ENCODE data around the gene SERPINB5.
"Not testable (repeated sequence)": the region's sequence is repeated elsewhere in the genome, so short reads cannot be mapped to it uniquely, and the experiment has no call there.

Gene SERPINB5

DNA sequence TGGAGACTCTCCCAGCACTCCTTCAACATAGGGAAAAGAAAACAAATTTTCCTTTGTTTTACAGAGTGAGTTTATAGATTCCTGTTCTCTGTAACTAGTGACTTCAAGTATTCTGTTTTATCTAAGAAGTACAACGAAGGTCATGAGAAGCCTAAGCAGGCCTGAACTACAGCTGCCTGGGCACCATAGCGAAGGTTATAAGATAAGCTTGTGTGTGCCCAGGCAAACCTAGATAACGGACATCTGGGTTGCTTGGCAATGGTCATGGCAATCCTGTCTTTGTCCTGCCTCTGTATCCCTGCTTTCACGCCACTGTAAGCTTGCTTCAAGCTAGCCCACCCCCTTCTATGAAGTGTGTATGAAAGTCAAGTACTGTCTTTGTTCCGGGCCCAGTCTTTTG, 24.0 kb upstream of the SERPINB5 start:
- not testable (repeated sequence) for H3K9me3 Mint-ChIP-seq, H3K4me1 Mint-ChIP-seq, H3K4me3 Mint-ChIP-seq, H3K27ac Mint-ChIP-seq, H3K36me3 Mint-ChIP-seq, H3K27me3 Mint-ChIP-seq, ATAC-seq

DNA sequence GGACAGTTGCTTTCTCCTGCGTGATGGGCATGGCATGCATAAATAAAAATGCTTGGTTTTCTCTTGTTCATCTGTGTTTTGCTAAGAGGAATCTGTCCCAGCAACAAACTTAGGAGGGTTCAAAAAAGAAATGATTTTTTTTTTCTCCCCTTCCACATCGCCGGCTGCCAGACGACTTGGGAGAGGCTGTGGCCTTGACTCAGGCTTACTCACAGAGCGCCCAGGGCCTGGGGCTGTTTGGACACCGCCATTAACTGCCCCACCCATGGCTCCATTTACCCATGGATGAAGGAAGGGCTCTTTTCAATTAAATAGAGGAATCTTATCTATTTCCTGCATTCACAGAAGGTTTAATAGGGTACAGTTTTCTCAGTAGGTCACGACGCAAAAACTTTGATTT, 22.3 kb upstream of the SERPINB5 start:
- no peaks in the 10 kb centered on the region for H3K36me3 Mint-ChIP-seq
- ATAC-seq = no peak
- no peaks in the 10 kb centered on the region for H3K27me3 Mint-ChIP-seq
- no peak overlapping the region for H3K27ac Mint-ChIP-seq
- peaks cover 2% of the 10 kb centered on the region for H3K9me3 Mint-ChIP-seq
- no peak overlapping the region for H3K4me3 Mint-ChIP-seq
- H3K4me1 Mint-ChIP-seq = no peaks in the 10 kb centered on the region

DNA sequence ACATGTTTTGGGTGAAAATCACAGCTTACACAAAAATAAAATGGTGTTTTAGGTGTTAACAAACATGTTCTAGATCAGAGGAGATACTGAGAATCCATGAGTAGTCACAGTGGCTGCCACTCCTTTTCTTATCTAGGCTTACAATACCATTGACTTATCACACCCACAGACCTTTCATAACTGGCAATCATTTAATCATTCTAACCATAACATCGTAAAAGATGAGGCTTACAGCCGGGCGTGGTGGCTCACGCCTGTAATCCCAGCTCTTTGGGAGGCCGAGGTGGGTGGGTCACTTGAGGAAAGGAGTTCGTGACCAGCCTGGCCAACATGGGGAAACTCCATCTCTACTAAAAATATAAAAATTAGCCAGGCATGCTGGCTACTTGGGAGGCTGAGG, 18.8 kb upstream of the SERPINB5 start:
- Mint-ChIP-seq H3K36me3 (no peaks in the 10 kb centered on the region), H3K4me3 (no peak overlapping the region), H3K9me3 (no peaks in the 10 kb centered on the region), H3K4me1 (no peaks in the 10 kb centered on the region), H3K27ac (no peak overlapping the region), H3K27me3 (peaks cover 17% of the 10 kb centered on the region)
- no peak for ATAC-seq

DNA sequence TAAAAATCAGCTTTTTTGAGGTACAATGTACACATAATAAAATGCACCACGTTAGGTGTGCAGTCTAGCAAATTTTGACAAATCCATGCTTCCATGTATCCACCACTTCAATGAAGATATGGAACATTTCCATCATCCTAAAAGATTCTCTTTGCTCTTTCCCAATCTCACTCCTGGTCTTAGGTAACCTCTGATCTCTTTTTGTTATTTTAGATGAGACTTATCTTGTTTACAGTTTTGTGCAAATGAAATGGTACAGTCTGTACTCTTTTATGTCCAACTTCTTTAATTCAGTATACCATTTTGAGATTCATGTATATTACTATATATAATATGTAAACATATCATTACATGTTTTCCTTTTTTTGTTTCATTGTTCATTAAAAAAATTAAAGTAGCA, 16.3 kb upstream of the SERPINB5 start:
- Mint-ChIP-seq H3K4me3 (no peak overlapping the region), H3K36me3 (no peaks in the 10 kb centered on the region), H3K9me3 (no peaks in the 10 kb centered on the region), H3K4me1 (no peaks in the 10 kb centered on the region), H3K27ac (no peak overlapping the region), H3K27me3 (peaks cover 29% of the 10 kb centered on the region)
- no peak for ATAC-seq

DNA sequence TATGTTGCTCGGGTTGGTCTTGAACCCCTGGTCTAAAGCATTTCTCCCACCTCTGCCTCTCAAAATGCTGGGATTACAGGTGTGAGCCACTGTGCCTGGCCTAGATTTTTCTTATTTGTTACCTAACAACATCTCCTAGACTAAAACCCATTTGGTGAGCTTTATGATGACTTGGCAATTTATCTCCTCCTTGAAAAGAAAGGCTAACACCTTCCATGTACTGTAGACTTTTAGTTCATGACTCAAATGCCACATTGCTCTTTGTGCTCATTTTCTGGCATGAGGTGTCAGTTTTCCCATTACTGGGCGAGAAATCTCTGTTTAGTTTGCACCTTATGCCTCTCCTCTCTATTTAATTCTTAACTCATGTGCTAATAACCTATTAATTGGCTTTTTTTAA, 12.3 kb upstream of the SERPINB5 start:
- no peak for ATAC-seq
- H3K4me3 Mint-ChIP-seq = no peak overlapping the region

DNA sequence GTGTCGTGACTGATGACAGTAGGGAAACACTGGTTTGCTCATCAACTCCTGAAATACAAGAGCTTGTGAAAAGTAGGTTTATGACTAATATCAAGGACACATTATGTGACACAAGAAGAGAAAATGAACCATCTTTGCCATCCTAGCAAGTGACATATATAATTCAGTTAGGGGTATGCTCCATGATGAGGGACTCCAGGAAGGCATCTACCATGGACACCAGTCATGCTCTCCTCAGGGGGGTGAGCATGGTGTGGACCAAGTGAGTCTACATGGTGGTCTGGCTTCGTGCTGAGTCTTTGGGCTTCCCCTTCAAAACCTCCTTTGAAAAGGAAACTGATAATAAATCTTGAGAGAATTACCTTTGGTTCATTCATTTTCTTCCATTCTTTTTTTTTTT, 11.7 kb upstream of the SERPINB5 start:
- peaks cover 29% of the 10 kb centered on the region for H3K27me3 Mint-ChIP-seq
- H3K4me1 Mint-ChIP-seq = no peaks in the 10 kb centered on the region
- no peak overlapping the region for H3K4me3 Mint-ChIP-seq
- H3K36me3 Mint-ChIP-seq = no peaks in the 10 kb centered on the region
- no peak for ATAC-seq
- no peak overlapping the region for H3K27ac Mint-ChIP-seq
- no peaks in the 10 kb centered on the region for H3K9me3 Mint-ChIP-seq

More for the DNA sequence above, 12.3 kb upstream of the SERPINB5 start:
- H3K9me3 Mint-ChIP-seq = no peaks in the 10 kb centered on the region
- H3K36me3 Mint-ChIP-seq = no peaks in the 10 kb centered on the region
- H3K27me3 Mint-ChIP-seq = peaks cover 29% of the 10 kb centered on the region
- no peak overlapping the region for H3K27ac Mint-ChIP-seq
- H3K4me1 Mint-ChIP-seq = no peaks in the 10 kb centered on the region

DNA sequence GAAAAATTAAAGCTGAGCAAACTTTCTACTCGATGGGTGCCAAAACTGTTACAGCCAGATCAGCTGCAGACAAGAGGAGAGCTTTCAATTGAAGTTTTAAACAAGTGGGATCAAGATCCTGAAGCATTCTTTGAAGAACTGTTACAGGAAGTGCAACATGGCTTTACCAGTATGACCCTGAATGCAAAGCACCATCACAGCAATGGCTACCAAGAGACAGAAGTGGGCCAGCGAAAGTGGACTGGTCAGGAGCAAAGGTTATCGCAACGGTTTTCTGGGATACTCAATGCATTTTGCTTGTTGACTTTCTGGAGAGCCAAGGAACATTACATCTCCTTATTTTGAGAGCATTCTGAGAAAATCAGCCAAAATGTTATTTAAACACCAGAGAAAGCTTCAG, 9.1 kb upstream of the SERPINB5 start:
- no peak overlapping the region for H3K27ac Mint-ChIP-seq

DNA sequence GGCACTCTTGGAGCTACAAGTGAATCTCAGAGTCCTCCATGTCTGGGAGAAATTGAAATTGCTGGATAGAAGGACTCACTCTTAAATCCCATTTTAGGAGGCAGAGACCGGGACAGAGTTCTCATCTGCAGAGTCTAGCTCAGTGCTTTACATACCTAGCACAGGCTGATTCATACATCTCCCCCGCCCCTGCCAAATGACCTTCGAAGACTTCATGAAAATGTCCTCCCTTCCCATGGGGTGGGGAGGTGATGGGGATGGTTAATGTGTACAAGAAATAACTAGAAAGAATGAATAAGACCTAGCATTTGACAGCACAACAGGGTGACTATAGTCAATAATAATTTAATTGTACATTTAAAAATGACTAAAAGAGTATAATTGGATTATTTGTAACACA, 8.2 kb upstream of the SERPINB5 start:
- H3K4me3 Mint-ChIP-seq = no peak overlapping the region
- H3K36me3 Mint-ChIP-seq = no peaks in the 10 kb centered on the region
- ATAC-seq = no peak
- H3K27ac Mint-ChIP-seq = no peak overlapping the region
- no peaks in the 10 kb centered on the region for H3K9me3 Mint-ChIP-seq
- H3K27me3 Mint-ChIP-seq = peaks cover 21% of the 10 kb centered on the region
- no peaks in the 10 kb centered on the region for H3K4me1 Mint-ChIP-seq

More for the DNA sequence above, 9.1 kb upstream of the SERPINB5 start:
- Mint-ChIP-seq H3K36me3 (no peaks in the 10 kb centered on the region), H3K4me1 (no peaks in the 10 kb centered on the region), H3K4me3 (no peak overlapping the region), H3K27me3 (peaks cover 22% of the 10 kb centered on the region), H3K9me3 (no peaks in the 10 kb centered on the region)
- no peak for ATAC-seq

DNA sequence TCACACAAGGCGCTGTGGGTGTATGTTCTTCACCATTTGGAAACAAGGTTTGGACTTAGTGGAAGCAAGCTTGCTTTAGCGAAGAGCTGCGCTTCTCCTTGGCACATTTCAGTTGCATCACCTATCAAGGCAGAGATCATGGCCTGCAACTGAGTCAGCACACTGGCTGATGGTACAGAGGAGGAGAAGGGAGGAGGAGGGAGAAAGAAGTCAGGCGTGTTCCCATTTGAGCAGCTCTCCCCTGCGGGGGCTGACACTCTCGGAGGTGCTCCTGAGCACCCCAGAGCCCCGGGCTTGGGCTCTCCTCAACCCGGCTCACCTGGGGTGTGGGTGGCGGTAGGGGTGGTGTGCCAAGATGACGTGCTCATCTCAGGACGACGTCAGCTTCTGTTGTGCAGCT, 6.0 kb upstream of the SERPINB5 start:
- H3K27ac Mint-ChIP-seq = no peak overlapping the region
- no peaks in the 10 kb centered on the region for H3K36me3 Mint-ChIP-seq
- ATAC-seq = no peak
- H3K4me1 Mint-ChIP-seq = no peaks in the 10 kb centered on the region
- no peak overlapping the region for H3K4me3 Mint-ChIP-seq
- H3K27me3 Mint-ChIP-seq = peaks cover 8% of the 10 kb centered on the region
- H3K9me3 Mint-ChIP-seq = no peaks in the 10 kb centered on the region

DNA sequence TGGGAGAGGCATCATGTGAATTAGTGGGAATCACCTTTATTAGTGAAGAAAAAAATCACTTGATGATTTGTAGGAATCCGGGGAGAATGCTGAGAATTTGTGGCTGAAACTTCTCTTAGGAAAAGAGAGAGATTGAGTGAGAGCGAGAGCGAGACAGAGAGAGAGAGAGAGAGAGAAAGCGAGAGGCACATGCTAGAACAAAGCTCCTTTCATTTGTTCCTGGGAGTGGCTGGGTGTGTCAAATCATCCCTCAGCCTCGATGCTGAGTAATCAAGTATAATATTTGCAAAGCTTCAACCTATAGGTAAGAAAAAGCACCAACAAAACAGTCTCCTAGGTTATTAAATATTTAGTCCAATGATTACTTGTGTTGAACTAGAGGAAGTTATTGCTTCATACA, 4.4 kb upstream of the SERPINB5 start:
- ATAC-seq = no peak
- Mint-ChIP-seq H3K4me3 (no peak overlapping the region), H3K36me3 (no peaks in the 10 kb centered on the region), H3K9me3 (no peaks in the 10 kb centered on the region), H3K27me3 (peaks cover 8% of the 10 kb centered on the region), H3K4me1 (no peaks in the 10 kb centered on the region), H3K27ac (no peak overlapping the region)

DNA sequence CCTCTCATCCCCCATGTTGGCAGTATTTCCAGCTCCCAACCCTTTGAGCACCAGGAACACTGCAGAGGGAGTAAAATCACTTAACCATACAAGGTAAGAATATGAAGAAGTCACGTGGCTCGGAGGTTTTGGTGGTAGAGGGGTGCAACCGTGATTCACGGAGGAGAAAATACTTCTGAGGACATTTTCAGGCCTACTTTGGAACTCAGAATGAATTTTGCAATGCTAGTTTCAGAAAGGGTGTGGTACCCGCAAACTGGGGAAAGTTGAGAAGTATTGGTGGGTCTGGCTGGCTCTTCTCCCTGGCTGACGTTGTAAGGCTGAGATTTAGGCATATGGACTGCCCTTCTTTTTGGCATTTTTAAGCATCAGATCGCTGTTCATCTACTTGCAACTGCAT, 442 bp downstream of the SERPINB5 start:
- H3K4me3 Mint-ChIP-seq = no peak overlapping the region
- H3K4me1 Mint-ChIP-seq = no peaks in the 10 kb centered on the region
- no peaks in the 10 kb centered on the region for H3K9me3 Mint-ChIP-seq
- ATAC-seq = no peak
- H3K27me3 Mint-ChIP-seq = no peaks in the 10 kb centered on the region
- H3K36me3 Mint-ChIP-seq = no peaks in the 10 kb centered on the region
- no peak overlapping the region for H3K27ac Mint-ChIP-seq

DNA sequence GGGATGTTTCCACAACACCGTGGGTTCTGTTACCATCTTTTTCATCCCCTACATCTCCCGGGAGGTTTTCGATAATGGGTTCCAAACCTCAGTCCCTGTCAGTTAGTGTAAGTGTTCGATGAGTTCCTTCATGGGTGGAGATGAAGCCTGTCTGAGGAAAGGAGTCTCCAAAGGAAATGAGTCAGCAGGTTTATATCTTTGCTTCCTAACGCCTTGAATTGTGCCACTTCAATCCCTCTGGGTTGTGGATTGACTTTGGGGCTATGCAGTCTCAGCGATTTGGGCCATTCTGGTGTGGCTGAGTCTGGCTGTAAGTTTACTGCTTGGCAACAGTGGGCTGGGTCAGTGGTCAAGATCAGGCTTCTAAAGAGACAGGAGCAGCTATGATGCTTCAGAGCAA, 1.2 kb downstream of the SERPINB5 start:
- ATAC-seq = no peak
- Mint-ChIP-seq H3K9me3 (no peaks in the 10 kb centered on the region), H3K27me3 (no peaks in the 10 kb centered on the region), H3K27ac (no peak overlapping the region), H3K4me1 (no peaks in the 10 kb centered on the region), H3K4me3 (no peak overlapping the region), H3K36me3 (no peaks in the 10 kb centered on the region)

DNA sequence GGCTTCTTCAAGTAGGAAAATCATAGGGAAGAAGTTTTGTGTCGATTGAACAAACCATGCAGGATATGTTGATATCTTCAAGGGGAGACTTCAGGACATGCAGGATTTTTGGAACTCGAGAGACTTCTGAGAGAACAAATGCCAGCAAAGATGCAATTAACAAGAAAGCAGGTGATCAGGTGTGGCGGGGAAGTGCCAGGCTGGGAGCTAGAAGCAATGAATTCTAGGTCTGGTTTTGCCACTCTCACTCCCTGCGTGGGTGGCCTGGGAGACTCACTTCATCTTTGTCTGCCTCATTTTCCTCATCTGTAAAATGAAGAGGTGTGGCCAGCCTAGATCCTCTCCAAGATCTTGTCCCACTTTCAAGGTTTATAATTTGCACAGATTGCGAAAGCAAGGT, 3.1 kb downstream of the SERPINB5 start:
- Mint-ChIP-seq H3K4me3 (no peak overlapping the region), H3K4me1 (no peaks in the 10 kb centered on the region), H3K27me3 (no peaks in the 10 kb centered on the region), H3K36me3 (no peaks in the 10 kb centered on the region), H3K9me3 (no peaks in the 10 kb centered on the region), H3K27ac (no peak overlapping the region)
- no peak for ATAC-seq

DNA sequence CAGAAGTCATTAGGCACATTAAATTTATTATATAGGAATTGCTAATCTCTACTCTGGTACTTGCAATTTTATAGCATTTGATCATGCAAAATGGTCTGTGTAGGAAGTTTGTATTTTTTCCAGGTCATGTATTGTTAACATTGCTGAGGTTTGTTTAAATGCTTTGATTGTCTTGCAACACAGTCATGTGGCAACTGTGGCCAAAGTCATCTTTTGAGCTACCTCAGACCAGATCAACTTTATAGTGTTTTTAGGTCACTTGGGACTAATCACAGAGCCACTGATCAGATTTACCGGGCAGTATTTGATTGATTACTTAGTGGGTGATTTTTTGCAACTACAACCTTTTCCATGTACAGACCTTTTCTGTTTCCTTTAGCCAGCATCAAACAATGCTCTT, 3.7 kb downstream of the SERPINB5 start:
- ATAC-seq = no peak
- H3K36me3 Mint-ChIP-seq = no peaks in the 10 kb centered on the region
- no peaks in the 10 kb centered on the region for H3K9me3 Mint-ChIP-seq
- no peak overlapping the region for H3K27ac Mint-ChIP-seq
- peaks cover 2% of the 10 kb centered on the region for H3K27me3 Mint-ChIP-seq
- H3K4me1 Mint-ChIP-seq = no peaks in the 10 kb centered on the region
- no peak overlapping the region for H3K4me3 Mint-ChIP-seq

DNA sequence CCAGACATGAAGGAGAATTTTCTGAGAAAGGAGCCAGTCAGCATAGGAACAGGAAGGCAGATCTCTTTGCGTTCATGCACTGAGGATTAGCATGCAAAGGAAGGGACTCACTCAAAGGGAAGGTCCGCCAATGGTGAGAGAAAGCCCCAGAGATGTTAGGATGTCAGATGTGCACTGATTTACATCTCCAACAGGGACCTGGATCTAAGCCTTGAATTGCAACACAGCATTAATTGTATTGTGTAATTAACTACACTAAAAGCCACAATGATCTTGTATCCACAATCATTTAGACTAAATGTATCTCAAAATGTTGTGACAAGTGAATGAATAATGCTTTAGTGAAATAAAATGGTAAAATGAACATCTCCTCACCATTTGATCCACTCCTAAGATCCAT, 4.2 kb downstream of the SERPINB5 start:
- H3K4me3 Mint-ChIP-seq = no peak overlapping the region

DNA sequence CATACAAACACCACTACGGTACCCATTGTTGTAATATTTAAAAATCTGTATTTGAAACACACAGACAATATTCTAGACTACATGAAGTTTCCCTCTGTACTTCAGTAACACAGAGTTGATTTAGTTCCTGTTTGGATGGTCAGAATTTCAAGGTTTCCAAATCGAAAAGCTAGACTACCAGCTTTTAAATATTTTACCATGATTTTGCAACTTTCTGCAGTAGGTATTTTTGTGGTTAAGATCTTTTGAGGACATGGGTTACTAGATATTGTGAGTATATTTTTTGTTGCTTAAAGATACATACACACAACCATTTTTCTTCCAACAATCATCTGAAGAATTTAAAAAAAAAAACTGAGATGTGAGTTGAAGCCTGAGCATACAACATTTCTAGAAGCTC, 10.9 kb downstream of the SERPINB5 start:
- peaks cover 18% of the 10 kb centered on the region for H3K27me3 Mint-ChIP-seq
- no peak overlapping the region for H3K27ac Mint-ChIP-seq
- no peaks in the 10 kb centered on the region for H3K4me1 Mint-ChIP-seq
- H3K9me3 Mint-ChIP-seq = no peaks in the 10 kb centered on the region
- H3K4me3 Mint-ChIP-seq = no peak overlapping the region
- H3K36me3 Mint-ChIP-seq = no peaks in the 10 kb centered on the region
- ATAC-seq = no peak

More for the DNA sequence above, 4.2 kb downstream of the SERPINB5 start:
- no peak overlapping the region for H3K27ac Mint-ChIP-seq
- peaks cover 7% of the 10 kb centered on the region for H3K27me3 Mint-ChIP-seq
- H3K9me3 Mint-ChIP-seq = no peaks in the 10 kb centered on the region
- no peak for ATAC-seq
- no peaks in the 10 kb centered on the region for H3K36me3 Mint-ChIP-seq
- no peaks in the 10 kb centered on the region for H3K4me1 Mint-ChIP-seq

DNA sequence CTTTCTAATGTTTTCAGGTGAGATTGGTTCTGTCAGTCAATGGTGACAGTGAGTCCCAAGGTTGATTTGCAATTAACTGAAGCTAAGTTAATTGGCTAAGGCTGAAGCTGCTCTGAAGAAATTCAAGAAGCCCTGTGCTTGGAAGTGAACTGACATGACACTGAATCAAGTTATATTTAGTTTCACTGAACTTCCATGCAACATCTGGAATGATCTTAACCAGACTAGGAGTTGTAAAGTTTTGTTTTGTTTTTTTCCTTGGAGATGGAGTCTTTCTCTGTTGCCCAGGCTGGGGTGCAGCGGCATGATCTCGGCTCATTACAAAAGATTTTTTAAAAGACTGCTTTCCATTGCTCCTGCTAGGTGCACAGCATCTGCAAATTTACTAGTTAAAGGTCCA, 11.4 kb downstream of the SERPINB5 start:
- no peak for ATAC-seq
- H3K36me3 Mint-ChIP-seq = no peaks in the 10 kb centered on the region
- H3K4me3 Mint-ChIP-seq = no peak overlapping the region
- no peak overlapping the region for H3K27ac Mint-ChIP-seq
- no peaks in the 10 kb centered on the region for H3K9me3 Mint-ChIP-seq
- no peaks in the 10 kb centered on the region for H3K4me1 Mint-ChIP-seq
- peaks cover 18% of the 10 kb centered on the region for H3K27me3 Mint-ChIP-seq

Data from stimulated activated memory B cell treated with anti-CD40 and anti-IgM and Interleukin-4, amounts not matched to agents 10 μg/mL and 1 μg/mL and 100 μg/mL, for 72 hours (primary cell).